H1 (cell line): Measurements from ENCODE around the gene DGKI. TPM values are rescaled to one million over a fixed set of nuclear protein-coding genes. Genes with fewer than 3 reads are reported as not detected.

Source experiments
- CTCF ChIA-PET: fragments of 300-600 bp; sonication (Branson Sonifier 250); formaldehyde crosslinking; loops from one replicate; lab custom pipeline; 2021; ENCODE audit not compliant: partially characterized antibody; lab: Charles Lee
- POLR2A ChIA-PET: fragments of 300-600 bp; sonication (Branson Sonifier 250); formaldehyde crosslinking; loops from one replicate; lab custom pipeline; 2021; ENCODE audit warnings: inconsistent platforms; ENCODE audit not compliant: partially characterized antibody; lab: Charles Lee
- DNase-seq, 2 experiments: peaks; one replicate each; pipeline versions ENCODE4 v3.0.0 to v3.0.0-alpha.2; 2010 to 2022; ENCODE audit warnings: low spot score in 2 of 2, low read depth in 1 of 2, mixed read lengths in 1 of 2
- FAIRE-seq: peaks from 2 replicates; lab custom pipeline; 2011; peaks lifted over from hg19 to GRCh38; lab: Jason Lieb, UNC
- H2AFZ ChIP-seq: 2 replicates; pipeline ENCODE4 v1.8.1; 2012; ENCODE audit warnings: low read length, inconsistent platforms
- H2AK5ac ChIP-seq: 2 replicates; pipeline ENCODE4 v1.6.1; 2013; ENCODE audit warnings: low read depth, low read length
- H2BK120ac ChIP-seq: replicated peaks from 2 replicates; pipeline ENCODE3; 2013; ENCODE audit warnings: low read depth, low read length, inconsistent platforms
- H2BK12ac ChIP-seq: 2 replicates; pipeline ENCODE4 v1.6.1; 2013; ENCODE audit warnings: low read depth, low read length
- H2BK15ac ChIP-seq: 2 replicates; pipeline ENCODE4 v1.6.1; 2013; ENCODE audit warnings: low read length
- H2BK20ac ChIP-seq: 2 replicates; pipeline ENCODE4 v1.6.1; 2013; ENCODE audit warnings: low read length
- H2BK5ac ChIP-seq: 2 replicates; pipeline ENCODE4 v1.6.1; 2013; ENCODE audit warnings: low read depth, low read length
- H3K14ac ChIP-seq: 2 replicates; pipeline ENCODE4 v1.6.1; 2013; ENCODE audit warnings: inconsistent platforms; ENCODE audit not compliant: insufficient read length
- H3K18ac ChIP-seq: 2 replicates; pipeline ENCODE4 v1.6.1; 2013; ENCODE audit warnings: low read length; ENCODE audit errors: extremely low read depth
- H3K23ac ChIP-seq: 2 replicates; pipeline ENCODE4 v1.6.1; 2013; ENCODE audit warnings: inconsistent platforms; ENCODE audit not compliant: insufficient read length
- H3K23me2 ChIP-seq: 2 replicates; pipeline ENCODE4 v1.6.1; 2013; ENCODE audit warnings: low read depth, low read length
- H3K27ac ChIP-seq: 2 replicates; pipeline ENCODE4 v1.6.1; 2011; ENCODE audit warnings: low read depth, low read length, inconsistent platforms
- H3K27me3 ChIP-seq, 4 experiments: replicated peaks in 1 of 4; 1 replicate in 1 of 4; 2 replicates in 3 of 4; pipeline versions ENCODE4 v1.6.1 to v1.8.1; 2011 to 2013; ENCODE audit warnings: low read length in 3 of 4, mild to moderate bottlenecking in 3 of 4, inconsistent platforms in 2 of 4, mixed read lengths in 2 of 4, moderate library complexity in 1 of 4; ENCODE audit not compliant: control insufficient read depth in 3 of 4, insufficient read depth in 3 of 4; ENCODE audit errors: extremely low read depth in 1 of 4
- H3K36me3 ChIP-seq, 4 experiments: 2 replicates each; pipeline versions ENCODE4 v1.6.1 to v1.8.1; 2011 to 2013; ENCODE audit warnings: mild to moderate bottlenecking in 4 of 4, low read length in 3 of 4, moderate library complexity in 2 of 4, control low read depth in 1 of 4, inconsistent platforms in 1 of 4; ENCODE audit not compliant: insufficient read depth in 4 of 4, control insufficient read depth in 2 of 4
- H3K4ac ChIP-seq: replicated peaks from 2 replicates; pipeline ENCODE3; 2013; ENCODE audit warnings: low read length, low read depth, mixed read lengths, inconsistent platforms; ENCODE audit not compliant: insufficient read length
- H3K4me1 ChIP-seq, 4 experiments: replicated peaks in 1 of 4; 1 replicate in 1 of 4; 2 replicates in 3 of 4; pipeline versions ENCODE4 v1.6.1 to v1.8.1; 2011 to 2013; ENCODE audit warnings: low read length in 3 of 4, inconsistent platforms in 2 of 4, mixed read lengths in 1 of 4; ENCODE audit not compliant: insufficient read depth in 4 of 4, control insufficient read depth in 3 of 4
- H3K4me2 ChIP-seq, 2 experiments: 2 replicates each; pipeline versions ENCODE4 v1.6.1 to v1.8.1; 2011 to 2013; ENCODE audit warnings: low read depth in 2 of 2, low read length in 2 of 2, control low read depth in 1 of 2, inconsistent platforms in 1 of 2, mild to moderate bottlenecking in 1 of 2; ENCODE audit not compliant: insufficient read depth in 1 of 2
- H3K4me3 ChIP-seq, 4 experiments: fragments of 200-600, 300-600 bp in 1 of 4; sonication (generic), shearing (Covaris generic), sonication (Bioruptor Twin) in 1 of 4; 2 replicates each; pipeline versions ENCODE4 v1.5.1 to v1.8.1; 2011 to 2016; ENCODE audit warnings: low read length in 4 of 4, low read depth in 3 of 4, control low read depth in 2 of 4, inconsistent platforms in 2 of 4, mild to moderate bottlenecking in 2 of 4, mixed read lengths in 1 of 4, moderate library complexity in 1 of 4; ENCODE audit not compliant: insufficient read depth in 2 of 4; ENCODE audit errors: extremely low read depth in 1 of 4
- H3K56ac ChIP-seq: replicated peaks from 2 replicates; pipeline ENCODE3; 2013; ENCODE audit warnings: low read depth, mild to moderate bottlenecking, mixed read lengths, low read length, inconsistent platforms; ENCODE audit not compliant: insufficient read length
- H3K79me1 ChIP-seq: 2 replicates; pipeline ENCODE4 v1.6.1; 2013; ENCODE audit warnings: low read depth, low read length, control low read depth
- H3K79me2 ChIP-seq, 2 experiments: 2 replicates each; pipeline versions ENCODE4 v1.6.1 to v1.8.1; 2012 to 2013; ENCODE audit warnings: low read length in 2 of 2, mild to moderate bottlenecking in 2 of 2, inconsistent platforms in 1 of 2; ENCODE audit not compliant: insufficient read depth in 2 of 2, control insufficient read depth in 1 of 2
- H3K9ac ChIP-seq, 4 experiments: replicated peaks in 1 of 4; 1 replicate in 1 of 4; 2 replicates in 3 of 4; pipeline versions ENCODE4 v1.6.1 to v1.8.1; 2011 to 2013; ENCODE audit warnings: low read depth in 3 of 4, low read length in 3 of 4, control low read depth in 2 of 4, mild to moderate bottlenecking in 2 of 4, moderate library complexity in 2 of 4, inconsistent platforms in 1 of 4; ENCODE audit errors: extremely low read depth in 1 of 4
- H3K9me3 ChIP-seq, 2 experiments: 2 replicates each; pipeline versions ENCODE4 v1.6.1 to v1.8.1; 2012 to 2013; ENCODE audit warnings: mild to moderate bottlenecking in 2 of 2, moderate library complexity in 2 of 2, control low read depth in 1 of 2, inconsistent platforms in 1 of 2, low read depth in 1 of 2, low read length in 1 of 2, mixed read lengths in 1 of 2; ENCODE audit not compliant: insufficient read depth in 2 of 2
- H4K20me1 ChIP-seq, 2 experiments: replicated peaks in 1 of 2; 2 replicates each; pipeline versions ENCODE3 to v1.8.1; 2011 to 2013; ENCODE audit warnings: inconsistent platforms in 2 of 2, low read length in 2 of 2, mild to moderate bottlenecking in 1 of 2; ENCODE audit not compliant: insufficient read depth in 2 of 2, control insufficient read depth in 1 of 2
- H4K5ac ChIP-seq: 2 replicates; pipeline ENCODE4 v1.6.1; 2013; ENCODE audit warnings: low read length, low read depth, mixed read lengths, inconsistent platforms; ENCODE audit not compliant: insufficient read length
- H4K8ac ChIP-seq: 2 replicates; pipeline ENCODE4 v1.8.0; 2013; ENCODE audit warnings: mild to moderate bottlenecking, moderate library complexity, low read length, inconsistent platforms; ENCODE audit not compliant: insufficient read depth; ENCODE audit errors: extremely low read depth
- H4K91ac ChIP-seq: replicated peaks from 2 replicates; pipeline ENCODE3; 2013; ENCODE audit warnings: low read length, mixed read lengths, inconsistent platforms; ENCODE audit not compliant: insufficient read length
- ATF3 ChIP-seq: IDR thresholded peaks from 2 replicates; pipeline ENCODE4 v1.6.1; 2011; ENCODE audit warnings: low read depth, mild to moderate bottlenecking, low read length; ENCODE audit not compliant: insufficient read depth
- BRCA1 ChIP-seq: IDR thresholded peaks from 2 replicates; pipeline ENCODE4 v1.6.1; 2012; ENCODE audit warnings: low read depth, low read length, improper control_type of control experiment
- CHD2 ChIP-seq: IDR thresholded peaks from 2 replicates; pipeline ENCODE4 v1.6.1; 2012; ENCODE audit warnings: low read length, improper control_type of control experiment
- EZH2 ChIP-seq: fragments of 200-600 bp; sonication (generic); IDR thresholded peaks from 2 replicates; pipeline ENCODE4 v1.7.1; 2012; ENCODE audit warnings: low read depth, mild to moderate bottlenecking, moderate library complexity, low read length, inconsistent platforms; ENCODE audit not compliant: severe bottlenecking
- FOSL1 ChIP-seq: IDR thresholded peaks from 2 replicates; pipeline ENCODE4 v1.6.1; 2011; ENCODE audit warnings: mild to moderate bottlenecking, low read depth, low read length, moderate library complexity; ENCODE audit not compliant: insufficient read depth
- GABPA ChIP-seq: IDR thresholded peaks from 2 replicates; pipeline ENCODE4 v1.6.1; 2011; ENCODE audit warnings: mild to moderate bottlenecking, low read length, moderate library complexity, borderline replicate concordance; ENCODE audit not compliant: insufficient read depth
- HDAC2 ChIP-seq, 2 experiments: fragments of 300-600 bp in 1 of 2; sonication (generic) in 1 of 2; IDR thresholded peaks; 2 replicates each; pipeline ENCODE4 v1.6.1; 2011 to 2012; ENCODE audit warnings: low read depth in 2 of 2, low read length in 2 of 2, mild to moderate bottlenecking in 2 of 2, moderate library complexity in 2 of 2, borderline replicate concordance in 1 of 2, inconsistent platforms in 1 of 2
- KDM5A ChIP-seq: fragments of 200-600 bp; IDR thresholded peaks from 2 replicates; pipeline ENCODE4 v1.7.1; 2012; ENCODE audit warnings: mild to moderate bottlenecking, low read length, inconsistent platforms, mixed read lengths
- RBBP5 ChIP-seq: IDR thresholded peaks from 2 replicates; pipeline ENCODE4 v1.7.1; 2012; ENCODE audit warnings: low read depth, mild to moderate bottlenecking, inconsistent platforms, low read length, moderate library complexity, borderline replicate concordance
- SAP30 ChIP-seq: fragments of 300-600 bp; sonication (generic); IDR thresholded peaks from 2 replicates; pipeline ENCODE4 v1.7.1; 2012; ENCODE audit warnings: low read length, moderate library complexity, mild to moderate bottlenecking, inconsistent platforms; ENCODE audit not compliant: insufficient read depth, insufficient replicate concordance
- SP2 ChIP-seq: IDR thresholded peaks from 2 replicates; pipeline ENCODE4 v1.6.1; 2012; ENCODE audit warnings: mild to moderate bottlenecking, low read length, inconsistent platforms
- TEAD4 ChIP-seq: IDR thresholded peaks from 2 replicates; pipeline ENCODE4 v1.6.1; 2012; ENCODE audit warnings: low read depth, low read length, inconsistent platforms, mixed read lengths
- WGBS, 2 experiments: shearing (Covaris generic) in 1 of 2; methylation state at CpG; one replicate each; pipeline versions ENCODE4 v1.1.6 to v1.1.7; 2013 to 2015; ENCODE audit warnings: low lambda C conversion rate in 2 of 2, mixed read lengths in 2 of 2, inconsistent platforms in 1 of 2, low coverage in 1 of 2, missing lambda C conversion rate in 1 of 2; ENCODE audit not compliant: insufficient replicate concordance in 2 of 2, insufficient coverage in 1 of 2, insufficient read length in 1 of 2; ENCODE audit errors: extremely low coverage in 1 of 2, missing lambda C conversion rate in 1 of 2; 5-methylcytosine and 5-hydroxymethylcytosine counted together
- polyA plus RNA-seq, 7 experiments: library from polyadenylated mRNA; depleted of rRNA in 3 of 7; stranded (reverse) in 5 of 7; unstranded in 2 of 7; fragments of >200 nt in 5 of 7; fragments of 200-250 nt in 2 of 7; gene quantifications; 1 replicate in 5 of 7; 2 replicates in 1 of 7; 4 replicates in 1 of 7; pipeline versions ENCODE4 v1.2.1 to v1.2.3, GENCODE V29; 2011 to 2013; ENCODE audit warnings: missing spikeins in 2 of 7, mixed read lengths in 2 of 7
- total RNA-seq: library from RNA; stranded (reverse); fragmentation: NEBNext Ultra II Directional; extraction: Animal tissue kit (Norgen Biotek cat#: 25700); gene quantifications from 2 replicates; pipeline ENCODE4 v1.2.1, GENCODE V29; 2021

The DGKI gene
- total and polyA plus RNA-seq, 2 of the 8 experiments (the other 6 are each of a cell fraction or from before 2014, with no cell fraction given), result 0.20 to 0.71 TPM

GRCh38 chr7:137613006-137613525 is 233.7 kb downstream of the DGKI start:
- Histone ChIP-seq H3K27me3 (no peaks in the 10 kb centered on the region), H4K5ac (no peak overlapping the region), H3K36me3 (no peaks in the 10 kb centered on the region), H2BK120ac (no peak overlapping the region), H2BK20ac (no peak overlapping the region), H3K23ac (no peak overlapping the region), H2AFZ (no peak overlapping the region), H3K4me2 (no peak overlapping the region), H4K20me1 (no peaks in the 10 kb centered on the region), H2BK15ac (no peak overlapping the region), H3K4me3 (no peak overlapping the region), H3K9me3 (no peaks in the 10 kb centered on the region), H2BK5ac (no peak overlapping the region), H3K14ac (no peak overlapping the region), H3K27ac (no peak overlapping the region), H2AK5ac (no peak overlapping the region), H3K79me1 (no peaks in the 10 kb centered on the region), H4K91ac (no peak overlapping the region), H3K56ac (no peak overlapping the region), H3K4me1 (peaks cover 0 to 3% (median 1%) of the 10 kb centered on the region in 4 experiments; a peak in 1 of 7 replicates), H3K79me2 (no peaks in the 10 kb centered on the region), H2BK12ac (no peak overlapping the region), H3K4ac (no peak overlapping the region), H3K18ac (no peak overlapping the region), H3K23me2 (no peaks in the 10 kb centered on the region), H3K9ac (no peak overlapping the region), H4K8ac (no peak overlapping the region)
- FAIRE-seq (no peak), DNase-seq (no peak)
- WGBS, 2 experiments, result 87% methylated on average over 3 of the region's 3 CpGs; no CpG with 5 or more reads in 1 of the 2 experiments
- ChIA-PET CTCF (interaction anchor here (0.5 to 4.9 kb wide), 4 partner anchors 7 to 326 kb away, joined by 3 to 37 read pairs (median 10); no protein-coding TSS in a partner anchor), POLR2A (no interaction called here)
- TF ChIP-seq CHD2 (no peak), RBBP5 (no peak), GABPA (no peak), SAP30 (no peak), HDAC2 (IDR thresholded peaks at IDR 0.05; ENCODE audit: borderline replicate concordance in 1 of 2, low read depth in 2 of 2, low read length in 2 of 2) (no peak), FOSL1 (no peak), EZH2 (no peak), TEAD4 (no peak), SP2 (no peak), ATF3 (no peak), KDM5A (no peak), BRCA1 (no peak)
